BJ (cell line): ENCODE data around the gene TGM2. TPM values are rescaled to one million over a fixed set of nuclear protein-coding genes. Genes with fewer than 3 reads are reported as not detected.

Source experiments
- CTCF ChIA-PET: fragments of 350-600 bp; formaldehyde crosslinking; extraction: SDS; loops from one replicate; lab custom pipeline; 2021; ENCODE audit warnings: antibody characterized with exemption, inconsistent platforms; lab: Yijun Ruan, JAX
- POLR2A ChIA-PET: fragments of 300-600 bp; sonication (Branson Sonifier 250); formaldehyde crosslinking; extraction: SDS; loops from one replicate; lab custom pipeline; 2021; ENCODE audit warnings: antibody characterized with exemption; lab: Charles Lee
- DNase-seq: peaks from one replicate; pipeline ENCODE4 v3.0.0-alpha.2; 2011; ENCODE audit warnings: low read depth
- H3K27me3 ChIP-seq: 2 replicates; pipeline ENCODE4 v1.6.0; 2011; ENCODE audit warnings: low read length; ENCODE audit not compliant: control insufficient read depth, insufficient read depth
- H3K36me3 ChIP-seq: 2 replicates; pipeline ENCODE4 v1.5.1; 2011; ENCODE audit warnings: low read length; ENCODE audit not compliant: control insufficient read depth, insufficient read depth
- H3K4me3 ChIP-seq: 2 replicates; pipeline ENCODE4 v1.5.1; 2011; ENCODE audit warnings: low read depth, mild to moderate bottlenecking, control low read depth, low read length
- polyA plus RNA-seq: library from polyadenylated mRNA; depleted of rRNA; stranded (reverse); fragments of >200 nt; gene quantifications from 2 replicates; pipeline ENCODE4 v1.2.3, GENCODE V29; 2011
- TF ChIP-seq, protein P1 (sequence below): IDR thresholded peaks from 2 replicates; pipeline ENCODE4 v1.5.1; 2011; ENCODE audit warnings: low read depth, mild to moderate bottlenecking, control low read depth, inconsistent platforms, low read length, moderate library complexity; ENCODE audit not compliant: insufficient read depth

Gene TGM2
- polyA plus RNA-seq, 1 experiment = 397 TPM

DNA sequence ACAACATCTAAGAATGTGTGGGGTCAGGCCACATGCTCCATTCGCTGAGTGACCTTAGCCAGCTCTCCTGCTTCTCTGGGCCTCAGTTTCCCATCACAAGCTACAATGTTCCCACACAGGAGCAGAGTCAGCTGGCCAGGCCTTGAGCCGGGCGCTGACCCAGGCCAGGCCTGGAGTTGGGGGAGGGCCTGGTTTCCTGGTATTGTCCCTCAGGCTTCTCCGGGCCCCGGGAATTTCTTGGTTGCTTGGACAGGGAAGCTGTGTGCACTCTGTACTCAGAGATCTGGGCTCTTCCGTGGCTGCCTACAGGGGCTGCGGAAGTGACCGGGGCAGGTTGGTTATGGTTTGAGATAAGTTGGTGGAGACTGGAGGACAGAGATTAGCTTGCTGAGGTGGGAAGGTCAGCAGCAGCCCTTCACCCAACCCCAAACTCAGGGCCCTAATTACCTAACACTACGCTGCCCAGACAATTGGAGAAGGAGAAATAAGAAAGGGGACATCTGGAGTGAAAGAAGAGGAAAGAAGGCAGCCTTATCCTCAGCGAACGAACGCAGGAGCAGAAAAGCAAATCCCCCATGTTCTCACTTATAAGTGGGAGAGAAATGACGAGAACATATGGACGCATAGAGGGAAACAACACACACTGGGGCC is 6.2 kb downstream of the TGM2 start:
- Histone ChIP-seq H3K36me3 (peaks cover 26% of the 10 kb centered on the region), H3K4me3 (no peak overlapping the region), H3K27me3 (no peaks in the 10 kb centered on the region)
- POLR2A ChIA-PET = no interaction called here
- TF ChIP-seq, protein P1, sequence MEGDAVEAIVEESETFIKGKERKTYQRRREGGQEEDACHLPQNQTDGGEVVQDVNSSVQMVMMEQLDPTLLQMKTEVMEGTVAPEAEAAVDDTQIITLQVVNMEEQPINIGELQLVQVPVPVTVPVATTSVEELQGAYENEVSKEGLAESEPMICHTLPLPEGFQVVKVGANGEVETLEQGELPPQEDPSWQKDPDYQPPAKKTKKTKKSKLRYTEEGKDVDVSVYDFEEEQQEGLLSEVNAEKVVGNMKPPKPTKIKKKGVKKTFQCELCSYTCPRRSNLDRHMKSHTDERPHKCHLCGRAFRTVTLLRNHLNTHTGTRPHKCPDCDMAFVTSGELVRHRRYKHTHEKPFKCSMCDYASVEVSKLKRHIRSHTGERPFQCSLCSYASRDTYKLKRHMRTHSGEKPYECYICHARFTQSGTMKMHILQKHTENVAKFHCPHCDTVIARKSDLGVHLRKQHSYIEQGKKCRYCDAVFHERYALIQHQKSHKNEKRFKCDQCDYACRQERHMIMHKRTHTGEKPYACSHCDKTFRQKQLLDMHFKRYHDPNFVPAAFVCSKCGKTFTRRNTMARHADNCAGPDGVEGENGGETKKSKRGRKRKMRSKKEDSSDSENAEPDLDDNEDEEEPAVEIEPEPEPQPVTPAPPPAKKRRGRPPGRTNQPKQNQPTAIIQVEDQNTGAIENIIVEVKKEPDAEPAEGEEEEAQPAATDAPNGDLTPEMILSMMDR = no peak
- DNase-seq = no peak
- CTCF ChIA-PET = interaction anchor here (1.1 to 2.2 kb wide), 4 partner anchors 63 to 198 kb away, joined by 3 to 12 read pairs (median 6); no protein-coding TSS in a partner anchor

DNA sequence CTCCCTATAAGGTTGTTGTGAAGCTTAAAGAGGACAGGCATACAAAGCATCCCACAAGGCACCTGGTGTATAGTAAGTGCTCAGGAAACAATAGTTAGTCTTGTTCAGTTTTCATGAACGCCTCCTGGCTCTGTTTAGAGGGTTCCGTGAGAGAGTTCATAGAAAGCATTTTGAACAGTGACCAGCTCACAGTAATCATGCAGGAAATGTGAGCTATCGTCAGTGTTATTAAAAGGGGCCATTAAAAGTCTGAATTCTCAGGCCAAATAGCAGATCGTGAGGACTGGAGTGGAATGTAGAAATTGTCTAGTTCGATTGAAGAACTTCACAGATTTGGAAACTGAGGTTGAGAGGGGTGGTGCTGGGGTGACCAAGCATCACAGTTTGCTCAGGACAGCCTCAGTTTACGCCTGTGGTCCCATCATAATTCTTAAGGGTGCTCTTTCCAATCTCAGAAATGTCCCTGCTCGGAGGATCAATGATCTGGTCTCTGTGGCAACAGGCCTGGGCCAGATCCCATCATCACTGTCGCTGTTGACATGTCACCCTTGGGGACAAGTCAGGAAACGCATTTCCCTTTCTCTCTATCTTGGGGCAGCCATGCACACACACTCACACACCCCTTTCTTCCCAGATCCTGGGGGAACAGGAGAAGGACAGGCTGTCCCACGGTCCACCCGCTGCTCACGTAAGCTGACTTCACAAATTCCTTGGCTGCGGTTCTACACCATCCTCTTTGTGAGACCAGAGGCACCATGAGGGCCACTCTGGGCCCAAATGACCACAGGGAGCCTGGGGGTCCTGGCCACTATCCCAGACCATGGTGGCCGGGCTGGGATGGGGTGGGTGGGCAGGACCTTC is 7.2 kb downstream of the TGM2 start:
- TF ChIP-seq, protein P1 = no peak
- Histone ChIP-seq H3K27me3 (no peaks in the 10 kb centered on the region), H3K36me3 (peaks cover 29% of the 10 kb centered on the region), H3K4me3 (no peak overlapping the region)
- DNase-seq = no peak
- POLR2A ChIA-PET = no interaction called here
- CTCF ChIA-PET = interaction anchor here (1.1 to 2.2 kb wide), 4 partner anchors 39 to 100 kb away, joined by 3 to 9 read pairs (median 6); no protein-coding TSS in a partner anchor

GRCh38 chr20:38156888-38157634 is 8.0 kb downstream of the TGM2 start:
- ChIA-PET POLR2A (no interaction called here), CTCF (interaction anchor here (1.1 to 2.2 kb wide), 4 partner anchors 39 to 99 kb away, joined by 3 to 9 read pairs (median 6); no protein-coding TSS in a partner anchor)
- TF ChIP-seq, protein P1 = no peak
- no peak for DNase-seq
- Histone ChIP-seq H3K27me3 (no peaks in the 10 kb centered on the region), H3K4me3 (no peak overlapping the region), H3K36me3 (peaks cover 31% of the 10 kb centered on the region)

DNA sequence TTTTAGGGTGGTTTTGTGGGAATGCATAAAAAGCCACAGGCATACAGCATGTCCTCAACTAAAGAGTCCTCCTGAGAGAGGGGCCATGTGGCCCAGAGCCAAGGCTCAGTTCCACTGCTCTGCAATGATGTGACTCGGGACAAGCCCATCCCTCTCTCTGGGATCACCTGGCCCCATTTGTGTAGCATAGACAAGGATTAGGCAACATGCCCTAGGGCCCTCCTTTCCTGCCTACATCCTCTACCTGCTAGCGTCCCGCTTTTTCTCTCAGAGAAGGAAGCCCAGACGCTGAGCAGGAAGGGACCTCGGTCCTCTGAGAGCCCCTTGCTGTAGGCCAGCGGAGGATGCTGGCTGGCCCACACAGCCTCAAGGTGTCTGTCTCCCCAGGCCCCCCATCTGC is 8.8 kb downstream of the TGM2 start:
- TF ChIP-seq, protein P1 = no peak
- Histone ChIP-seq H3K27me3 (no peaks in the 10 kb centered on the region), H3K36me3 (peaks cover 30% of the 10 kb centered on the region), H3K4me3 (no peak overlapping the region)
- no peak for DNase-seq
- ChIA-PET CTCF (interaction anchor here (2.9 kb wide), 1 partner anchor 8 kb away, joined by 11 read pairs; the partner anchor contains the start of gene TGM2), POLR2A (no interaction called here)
